ENCODE results near the gene DAPK3. TPM values are rescaled to one million over a fixed set of nuclear protein-coding genes. Genes with fewer than 3 reads are reported as not detected.

DAPK3 gene
- total RNA-seq, 1 experiment from 2014 or later: 66.6 TPM

DNA sequence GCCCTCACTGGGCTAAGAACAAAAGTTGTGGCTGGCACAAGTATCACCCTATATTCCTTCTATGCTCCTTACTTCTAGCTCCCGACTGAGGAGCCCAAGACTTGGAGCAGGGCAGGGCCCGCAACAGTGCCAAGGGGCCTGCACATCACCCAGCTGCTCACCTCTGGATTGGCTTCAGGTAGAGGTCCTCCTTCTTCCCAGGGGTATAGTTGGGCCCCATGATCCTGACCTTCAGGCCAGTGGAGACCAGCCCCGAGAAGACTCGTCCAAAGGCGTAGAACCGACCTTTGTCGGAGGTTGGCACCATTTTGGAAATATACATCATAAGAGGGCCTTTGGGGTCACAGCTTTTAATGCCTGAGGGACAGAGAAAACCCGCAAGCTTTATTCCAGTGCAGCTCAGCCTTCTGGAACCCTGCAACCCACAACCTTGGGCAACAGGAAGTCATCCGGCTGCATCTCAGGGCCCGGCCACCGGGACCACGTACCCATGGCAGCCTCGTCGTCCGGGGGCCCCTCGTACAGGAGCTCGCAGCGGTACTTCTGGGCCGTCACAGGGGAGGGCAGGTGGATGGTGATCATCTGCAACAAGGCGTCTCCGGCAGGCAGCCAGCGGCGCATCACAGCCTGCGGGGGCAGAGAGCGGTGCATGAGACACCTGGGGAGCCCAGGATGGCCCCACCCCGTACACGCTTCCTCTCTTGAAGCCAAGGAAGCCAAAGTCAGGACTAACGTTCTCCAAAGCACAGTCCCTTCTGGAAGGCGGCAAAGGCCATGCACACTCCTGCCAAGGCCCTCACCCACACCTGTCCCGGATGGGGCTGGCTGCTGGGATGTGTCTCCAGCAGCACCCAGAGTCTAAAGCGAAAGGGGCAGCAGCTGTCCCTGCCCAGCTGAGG lies 9.7 kb upstream of the DAPK3 start:
- Histone ChIP-seq H3K27me3 (ENCODE audit: control insufficient read depth, insufficient read depth, low read length) (no peaks in the 10 kb centered on the region), H3K27ac (ENCODE audit: low read length) (no peak overlapping the region), H3K4me3 (ENCODE audit: low read depth in 2 of 2, low read length in 2 of 2) (no peak overlapping the region), H3K36me3 (ENCODE audit: control insufficient read depth, insufficient read depth, low read length) (peaks cover 42% of the 10 kb centered on the region), H3K4me1 (ENCODE audit: control insufficient read depth, insufficient read depth, low read length) (no peaks in the 10 kb centered on the region; the same call in none of the 2 replicates), H3K9me3 (ENCODE audit: control insufficient read depth, insufficient read depth, low read depth, low read length) (no peaks in the 10 kb centered on the region)
- POLR2A ChIA-PET: interaction anchor here (0.6 kb wide), 1 partner anchor 258 kb away, joined by 7 read pairs; no protein-coding TSS in a partner anchor
- no peak for DNase-seq (ENCODE audit: low read depth, low spot score)
- in situ Hi-C loops (cut with HindIII; ENCODE audit: low pct_unique_long_range_greater_than_20kb, low sequenced_read_pairs): no loop called here
- intact Hi-C loops (cut with micrococcal nuclease; ENCODE audit: unreplicated experiment): loop anchor here (10.0 kb wide), 1 partner anchor 224 kb away; no protein-coding TSS in a partner anchor
- no peak for TF ChIP-seq TCF7L2 (IDR thresholded peaks at IDR 0.05; ENCODE audit: low read depth, low read length)
- TF ChIP-seq SIN3A (IDR thresholded peaks at IDR 0.05; ENCODE audit: borderline replicate concordance, insufficient read depth, low read depth, low read length): no peak
- TF ChIP-seq, protein P1, sequence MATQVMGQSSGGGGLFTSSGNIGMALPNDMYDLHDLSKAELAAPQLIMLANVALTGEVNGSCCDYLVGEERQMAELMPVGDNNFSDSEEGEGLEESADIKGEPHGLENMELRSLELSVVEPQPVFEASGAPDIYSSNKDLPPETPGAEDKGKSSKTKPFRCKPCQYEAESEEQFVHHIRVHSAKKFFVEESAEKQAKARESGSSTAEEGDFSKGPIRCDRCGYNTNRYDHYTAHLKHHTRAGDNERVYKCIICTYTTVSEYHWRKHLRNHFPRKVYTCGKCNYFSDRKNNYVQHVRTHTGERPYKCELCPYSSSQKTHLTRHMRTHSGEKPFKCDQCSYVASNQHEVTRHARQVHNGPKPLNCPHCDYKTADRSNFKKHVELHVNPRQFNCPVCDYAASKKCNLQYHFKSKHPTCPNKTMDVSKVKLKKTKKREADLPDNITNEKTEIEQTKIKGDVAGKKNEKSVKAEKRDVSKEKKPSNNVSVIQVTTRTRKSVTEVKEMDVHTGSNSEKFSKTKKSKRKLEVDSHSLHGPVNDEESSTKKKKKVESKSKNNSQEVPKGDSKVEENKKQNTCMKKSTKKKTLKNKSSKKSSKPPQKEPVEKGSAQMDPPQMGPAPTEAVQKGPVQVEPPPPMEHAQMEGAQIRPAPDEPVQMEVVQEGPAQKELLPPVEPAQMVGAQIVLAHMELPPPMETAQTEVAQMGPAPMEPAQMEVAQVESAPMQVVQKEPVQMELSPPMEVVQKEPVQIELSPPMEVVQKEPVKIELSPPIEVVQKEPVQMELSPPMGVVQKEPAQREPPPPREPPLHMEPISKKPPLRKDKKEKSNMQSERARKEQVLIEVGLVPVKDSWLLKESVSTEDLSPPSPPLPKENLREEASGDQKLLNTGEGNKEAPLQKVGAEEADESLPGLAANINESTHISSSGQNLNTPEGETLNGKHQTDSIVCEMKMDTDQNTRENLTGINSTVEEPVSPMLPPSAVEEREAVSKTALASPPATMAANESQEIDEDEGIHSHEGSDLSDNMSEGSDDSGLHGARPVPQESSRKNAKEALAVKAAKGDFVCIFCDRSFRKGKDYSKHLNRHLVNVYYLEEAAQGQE (IDR thresholded peaks at IDR 0.05; ENCODE audit: insufficient read depth in 1 of 2, low read depth in 2 of 2, low read length in 1 of 2): no peak
- TF ChIP-seq, protein P2, sequence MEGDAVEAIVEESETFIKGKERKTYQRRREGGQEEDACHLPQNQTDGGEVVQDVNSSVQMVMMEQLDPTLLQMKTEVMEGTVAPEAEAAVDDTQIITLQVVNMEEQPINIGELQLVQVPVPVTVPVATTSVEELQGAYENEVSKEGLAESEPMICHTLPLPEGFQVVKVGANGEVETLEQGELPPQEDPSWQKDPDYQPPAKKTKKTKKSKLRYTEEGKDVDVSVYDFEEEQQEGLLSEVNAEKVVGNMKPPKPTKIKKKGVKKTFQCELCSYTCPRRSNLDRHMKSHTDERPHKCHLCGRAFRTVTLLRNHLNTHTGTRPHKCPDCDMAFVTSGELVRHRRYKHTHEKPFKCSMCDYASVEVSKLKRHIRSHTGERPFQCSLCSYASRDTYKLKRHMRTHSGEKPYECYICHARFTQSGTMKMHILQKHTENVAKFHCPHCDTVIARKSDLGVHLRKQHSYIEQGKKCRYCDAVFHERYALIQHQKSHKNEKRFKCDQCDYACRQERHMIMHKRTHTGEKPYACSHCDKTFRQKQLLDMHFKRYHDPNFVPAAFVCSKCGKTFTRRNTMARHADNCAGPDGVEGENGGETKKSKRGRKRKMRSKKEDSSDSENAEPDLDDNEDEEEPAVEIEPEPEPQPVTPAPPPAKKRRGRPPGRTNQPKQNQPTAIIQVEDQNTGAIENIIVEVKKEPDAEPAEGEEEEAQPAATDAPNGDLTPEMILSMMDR (IDR thresholded peaks at IDR 0.05): no peak
- no peak for TF ChIP-seq POLR2AphosphoS5 (IDR thresholded peaks at IDR 0.05; ENCODE audit: low read depth, low read length)
- BruUV-seq (replicated peaks): TSS peak; percentile 2
- ATAC-seq: no peak
- CTCF ChIA-PET: no interaction called here

DNA sequence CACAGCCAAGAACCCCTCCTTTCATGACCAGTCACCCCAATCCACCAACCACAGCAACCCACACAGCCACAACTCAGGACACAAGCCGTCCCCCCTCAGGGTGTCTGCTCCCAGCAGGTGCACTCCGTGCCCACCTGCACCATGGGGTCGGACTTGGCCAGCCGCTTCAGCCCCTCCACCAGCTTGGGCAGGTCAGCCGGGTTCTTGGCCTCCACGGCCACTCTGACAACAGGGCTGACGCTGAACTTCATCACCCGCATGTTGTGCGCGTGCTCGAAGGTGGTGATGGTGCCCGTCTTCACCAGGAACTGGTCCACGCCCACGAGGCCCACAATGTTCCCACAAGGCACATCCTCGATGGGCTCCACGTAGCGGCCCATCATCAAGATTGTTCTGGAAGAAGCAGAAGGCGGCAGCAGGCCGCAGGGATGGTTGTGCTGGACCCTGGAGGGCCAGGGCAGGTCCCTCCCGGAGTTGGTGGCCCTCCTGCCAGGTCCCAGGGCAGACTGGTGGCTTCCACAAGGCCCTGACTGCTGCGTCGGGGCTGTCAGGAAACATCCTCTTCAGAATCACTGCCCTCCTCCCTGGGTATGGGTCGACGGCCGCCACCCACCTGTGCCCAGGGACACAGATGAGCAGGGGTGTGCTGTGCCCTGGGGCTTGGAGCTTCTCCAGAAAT lies 8.9 kb upstream of the DAPK3 start:
- Histone ChIP-seq H3K4me1 (ENCODE audit: control insufficient read depth, insufficient read depth, low read length) (no peaks in the 10 kb centered on the region; the same call in none of the 2 replicates), H3K27ac (ENCODE audit: low read length) (no peak overlapping the region), H3K9me3 (ENCODE audit: control insufficient read depth, insufficient read depth, low read depth, low read length) (no peaks in the 10 kb centered on the region), H3K4me3 (ENCODE audit: low read depth in 2 of 2, low read length in 2 of 2) (no peak overlapping the region), H3K27me3 (ENCODE audit: control insufficient read depth, insufficient read depth, low read length) (no peaks in the 10 kb centered on the region), H3K36me3 (ENCODE audit: control insufficient read depth, insufficient read depth, low read length) (peaks cover 42% of the 10 kb centered on the region)
- no TSS peak for BruUV-seq (replicated peaks)
- DNase-seq (ENCODE audit: low read depth, low spot score): no peak
- POLR2A ChIA-PET: no interaction called here
- 0 out of 2 replicates have a peak, but pooled peaks have one; percentile 6 for ATAC-seq
- in situ Hi-C loops (cut with HindIII; ENCODE audit: low pct_unique_long_range_greater_than_20kb, low sequenced_read_pairs) (no loop called here), intact Hi-C loops (cut with micrococcal nuclease; ENCODE audit: unreplicated experiment) (loop anchor here (10.0 kb wide), 1 partner anchor 225 kb away; no protein-coding TSS in a partner anchor)
- CTCF ChIA-PET: no interaction called here
- TF ChIP-seq TCF7L2 (IDR thresholded peaks at IDR 0.05; ENCODE audit: low read depth, low read length): no peak
- TF ChIP-seq, protein P1 (IDR thresholded peaks at IDR 0.05; ENCODE audit: insufficient read depth in 1 of 2, low read depth in 2 of 2, low read length in 1 of 2): peak in 1 of 2 experiments; percentile 47; a peak in 1 of 4 replicates
